Measurements from ENCODE around the gene RANBP3L.
"Not testable (repeated sequence)": the region's sequence is repeated elsewhere in the genome, so short reads cannot be mapped to it uniquely, and the experiment has no call there.

The RANBP3L gene

DNA sequence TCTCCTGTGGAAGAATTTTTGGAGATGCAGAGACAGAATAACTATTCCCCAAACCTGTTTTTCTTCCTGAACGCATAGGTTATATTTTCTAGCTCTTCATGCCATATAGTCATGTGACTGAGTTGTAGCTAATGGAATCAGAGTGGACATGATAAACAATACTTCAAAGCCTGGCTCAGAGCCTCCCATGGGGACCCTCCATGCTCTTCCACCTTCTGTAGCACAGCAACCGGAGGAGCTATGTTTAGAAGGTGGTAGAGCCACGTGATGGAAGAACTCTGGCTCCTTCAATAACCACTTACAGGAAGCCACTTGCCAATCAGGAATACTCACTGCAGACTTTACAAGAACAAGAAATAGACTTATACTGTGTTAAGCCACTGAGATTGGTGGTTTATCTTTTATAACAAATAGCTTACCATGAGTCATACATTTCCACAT is 99.2 kb downstream of the RANBP3L start:
- DNase-seq: no peak

DNA sequence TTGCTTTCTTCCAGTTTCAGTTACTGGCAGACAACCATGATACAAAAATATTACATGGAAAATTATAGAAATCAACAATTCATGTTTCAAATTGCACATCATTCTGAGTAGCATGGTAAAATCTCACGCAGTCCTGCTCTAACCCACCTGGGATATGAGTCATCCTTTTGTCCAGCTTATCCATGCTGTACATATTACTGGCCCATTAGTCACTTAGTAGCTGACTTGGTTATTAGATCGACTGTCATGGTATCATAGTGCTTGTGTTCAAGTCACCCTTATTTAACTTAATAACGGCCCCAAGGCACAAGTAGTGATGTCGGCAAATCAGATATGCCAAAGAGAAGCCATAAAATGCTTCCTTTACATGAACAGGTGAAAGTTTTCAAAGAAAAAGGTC is 101.2 kb downstream of the RANBP3L start:
- no peak for DNase-seq

DNA sequence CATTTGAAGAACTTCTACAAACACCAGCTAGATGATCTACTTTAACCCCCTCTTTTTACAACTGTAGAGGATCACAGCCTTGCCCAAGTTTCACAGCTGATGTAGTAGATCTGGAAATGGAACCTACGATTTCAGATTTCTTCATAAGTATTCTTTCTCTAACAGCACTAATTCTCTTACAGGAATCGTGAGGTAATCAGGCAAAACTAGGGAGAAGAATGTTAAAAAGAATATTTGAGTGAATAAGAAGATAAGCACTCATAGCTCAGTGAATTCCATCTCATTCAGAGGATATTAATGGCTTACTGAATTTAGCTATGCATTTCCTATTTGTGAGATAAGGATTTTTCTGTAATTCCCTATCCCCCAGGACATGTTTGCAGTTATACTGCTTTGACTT is 102.1 kb downstream of the RANBP3L start:
- DNase-seq: no peak

DNA sequence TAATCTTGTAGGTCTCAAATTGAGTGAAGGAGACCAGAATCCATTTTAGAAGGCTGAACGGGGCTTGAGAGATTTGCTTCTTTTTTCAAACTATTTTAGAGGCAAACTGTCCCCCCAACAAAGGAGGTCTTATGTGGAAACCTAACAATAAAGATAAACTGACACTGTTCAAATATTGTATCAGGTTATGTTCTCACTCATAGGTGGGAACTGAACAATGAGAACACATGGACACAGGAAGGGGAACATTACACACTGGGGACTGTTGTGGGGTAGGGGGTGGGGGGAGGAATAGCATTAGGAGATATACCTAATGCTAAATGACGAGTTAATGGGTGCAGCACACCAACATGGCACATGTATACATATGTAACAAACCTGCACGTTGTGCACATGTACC is 102.9 kb downstream of the RANBP3L start:
- DNase-seq: not testable (repeated sequence)
